Activated T-helper 1 cell treated with anti-CD3 and anti-CD28 coated beads, Interleukin-12 subunit alpha, Interleukin-12 subunit beta, Interleukin-2, Interleukin-4 antibody, amounts not matched to agents 30 ng/mL and 10 ng/mL and 1 ng/mL, durations not matched to agents 14 hours and 24 hours and 36 hours (primary cell): ENCODE measurements around the gene PCDHB2. TPM values are rescaled to one million over a fixed set of nuclear protein-coding genes. Genes with fewer than 3 reads are reported as not detected.
A peak's percentile ranks its signal among the peaks of the same experiment; 100 is the strongest.
"Not testable (repeated sequence)": the region's sequence is repeated elsewhere in the genome, so short reads cannot be mapped to it uniquely, and the experiment has no call there.

Source experiments
- DNase-seq: peaks from one replicate; pipeline ENCODE4 v3.0.0; 2021; ENCODE audit warnings: low spot score
- H3K27ac Mint-ChIP-seq: one replicate; pipeline ENCODE4 v1.8.0; 2021; ENCODE audit warnings: mild to moderate bottlenecking, mixed read lengths
- H3K27me3 Mint-ChIP-seq: one replicate; pipeline ENCODE4 v1.8.0; 2022; ENCODE audit warnings: mild to moderate bottlenecking, moderate library complexity, mixed read lengths; ENCODE audit not compliant: insufficient read depth
- H3K36me3 Mint-ChIP-seq: one replicate; pipeline ENCODE4 v1.8.0; 2021; ENCODE audit warnings: low read depth, mixed read lengths
- H3K4me1 Mint-ChIP-seq: one replicate; pipeline ENCODE4 v1.8.0; 2021; ENCODE audit warnings: low read depth, mixed read lengths
- H3K4me3 Mint-ChIP-seq: one replicate; pipeline ENCODE4 v1.8.0; 2021; ENCODE audit warnings: mild to moderate bottlenecking, moderate library complexity, mixed read lengths
- H3K9me3 Mint-ChIP-seq: one replicate; pipeline ENCODE4 v1.8.0; 2021; ENCODE audit warnings: mixed read lengths
- intact Hi-C: fragments of 100-400 bp; cut with micrococcal nuclease; formaldehyde crosslinking; loops from one replicate; pipeline ENCODE4 v1.15.1; 2024
- total RNA-seq: library from RNA; stranded (reverse); gene quantifications from 2 replicates; pipeline ENCODE4 v1.2.3, GENCODE V29; 2022

PCDHB2 gene
- total RNA-seq, 1 donor from 2014 or later = not detected

- intact Hi-C loops, H3K27ac Mint-ChIP-seq, H3K4me1 Mint-ChIP-seq, H3K4me3 Mint-ChIP-seq, DNase-seq, H3K27me3 Mint-ChIP-seq, H3K36me3 Mint-ChIP-seq: not testable (repeated sequence)
- peaks cover 25% of the 10 kb centered on the region for H3K9me3 Mint-ChIP-seq
Observed at GRCh38 chr5:141102471-141102870, 8.1 kb downstream of the PCDHB2 start.

GRCh38 chr5:141105350-141105749, 10.9 kb downstream of the PCDHB2 start:
- Mint-ChIP-seq H3K27me3 (no peaks in the 10 kb centered on the region), H3K36me3 (peaks cover 1% of the 10 kb centered on the region), H3K9me3 (peaks cover 24% of the 10 kb centered on the region), H3K4me1 (no peaks in the 10 kb centered on the region), H3K27ac (no peak overlapping the region), H3K4me3 (no peak overlapping the region)
- DNase-seq = no peak
- intact Hi-C loops = no loop called here

- H3K4me3 Mint-ChIP-seq = no peak overlapping the region
- intact Hi-C loops = no loop called here
- peaks cover 37% of the 10 kb centered on the region for H3K9me3 Mint-ChIP-seq
- no peak for DNase-seq
- H3K27ac Mint-ChIP-seq = no peak overlapping the region
- no peaks in the 10 kb centered on the region for H3K36me3 Mint-ChIP-seq
- no peaks in the 10 kb centered on the region for H3K4me1 Mint-ChIP-seq
- H3K27me3 Mint-ChIP-seq = no peaks in the 10 kb centered on the region
Observed at GRCh38 chr5:141119250-141119649, 24.8 kb downstream of the PCDHB2 start.

- no peak within 1 kb of the TSS for H3K27ac Mint-ChIP-seq
- no peaks in the 10 kb centered on the region for H3K27me3 Mint-ChIP-seq
- peaks cover 23% of the 10 kb centered on the region for H3K9me3 Mint-ChIP-seq
- DNase-seq = no peak
- no peaks in the 10 kb centered on the region for H3K4me1 Mint-ChIP-seq
- intact Hi-C loops = no loop called here
- H3K36me3 Mint-ChIP-seq = no peaks in the 10 kb centered on the region
- H3K4me3 Mint-ChIP-seq = no peak within 1 kb of the TSS
Observed at GRCh38 chr5:141121563-141121962, 27.1 kb downstream of the PCDHB2 start, which contains the start of gene PCDHB4. TSS of gene PCDHB4 (plus strand) at chr5:141121818. CDS start at chr5:141121999, 181 bp downstream.

- intact Hi-C loops = no loop called here
- no peak for DNase-seq
- H3K36me3 Mint-ChIP-seq = no peaks in the 10 kb centered on the region
- no peaks in the 10 kb centered on the region for H3K4me1 Mint-ChIP-seq
- no peak overlapping the region for H3K4me3 Mint-ChIP-seq
- peaks cover 19% of the 10 kb centered on the region for H3K9me3 Mint-ChIP-seq
- H3K27me3 Mint-ChIP-seq = no peaks in the 10 kb centered on the region
- H3K27ac Mint-ChIP-seq = no peak overlapping the region
Observed at GRCh38 chr5:141121985-141122384, 27.6 kb downstream of the PCDHB2 start.

GRCh38 chr5:141123396-141124135, 29.2 kb downstream of the PCDHB2 start:
- DNase-seq, intact Hi-C loops, H3K27me3 Mint-ChIP-seq, H3K4me1 Mint-ChIP-seq, H3K27ac Mint-ChIP-seq, H3K36me3 Mint-ChIP-seq, H3K4me3 Mint-ChIP-seq: not testable (repeated sequence)
- peaks cover 19% of the 10 kb centered on the region for H3K9me3 Mint-ChIP-seq

- H3K4me1 Mint-ChIP-seq = no peaks in the 10 kb centered on the region
- no peak overlapping the region for H3K27ac Mint-ChIP-seq
- intact Hi-C loops = no loop called here
- peaks cover 12% of the 10 kb centered on the region for H3K9me3 Mint-ChIP-seq
- H3K27me3 Mint-ChIP-seq = no peaks in the 10 kb centered on the region
- no peak overlapping the region for H3K4me3 Mint-ChIP-seq
- H3K36me3 Mint-ChIP-seq = no peaks in the 10 kb centered on the region
- DNase-seq = no peak
Observed at GRCh38 chr5:141127305-141127704, 32.9 kb downstream of the PCDHB2 start.

GRCh38 chr5:141135030-141135717, 40.8 kb downstream of the PCDHB2 start, which contains the start of gene PCDHB5:
TSS of gene PCDHB5 (plus strand) at chr5:141135206. CDS start at chr5:141135435, 229 bp downstream.
- Mint-ChIP-seq H3K36me3 (peaks cover 2% of the 10 kb centered on the region), H3K27me3 (no peaks in the 10 kb centered on the region), H3K4me1 (no peaks in the 10 kb centered on the region), H3K27ac (no peak within 1 kb of the TSS), H3K9me3 (peaks cover 32% of the 10 kb centered on the region), H3K4me3 (peak within 1 kb of the TSS; percentile 5)
- intact Hi-C loops = no loop called here
- DNase-seq = no peak

GRCh38 chr5:141135718-141136266, 41.4 kb downstream of the PCDHB2 start:
- no peaks in the 10 kb centered on the region for H3K27me3 Mint-ChIP-seq
- peaks cover 28% of the 10 kb centered on the region for H3K9me3 Mint-ChIP-seq
- H3K36me3 Mint-ChIP-seq = peaks cover 2% of the 10 kb centered on the region
- H3K27ac Mint-ChIP-seq = no peak overlapping the region
- intact Hi-C loops = no loop called here
- H3K4me1 Mint-ChIP-seq = no peaks in the 10 kb centered on the region
- no peak overlapping the region for H3K4me3 Mint-ChIP-seq
- no peak for DNase-seq

- H3K36me3 Mint-ChIP-seq, DNase-seq, H3K4me3 Mint-ChIP-seq, H3K27ac Mint-ChIP-seq, intact Hi-C loops, H3K4me1 Mint-ChIP-seq, H3K27me3 Mint-ChIP-seq: not testable (repeated sequence)
- peaks cover 28% of the 10 kb centered on the region for H3K9me3 Mint-ChIP-seq
Observed at GRCh38 chr5:141137346-141137745, 42.9 kb downstream of the PCDHB2 start.

Other genes with a start within 250 kb of the PCDHB2 start
- gene PCDHA9, start 246.2 kb upstream of the PCDHB2 start, total RNA-seq = not detected in 2 replicates
- not detected in 2 replicates for gene PCDHA10, start 238.7 kb upstream of the PCDHB2 start, total RNA-seq
- gene PCDHA11, start 225.7 kb upstream of the PCDHB2 start, total RNA-seq = not detected in 2 replicates
- not detected in 2 replicates for gene PCDHA12, start 219.3 kb upstream of the PCDHB2 start, total RNA-seq
- gene PCDHA13, start 212.5 kb upstream of the PCDHB2 start, total RNA-seq = not detected in 2 replicates
- not detected in 2 replicates for gene PCDHAC1, start 168.3 kb upstream of the PCDHB2 start, total RNA-seq
- gene PCDHAC2, start 128.1 kb upstream of the PCDHB2 start, total RNA-seq = not detected in 2 replicates
- gene PCDHB1, start 43.2 kb upstream of the PCDHB2 start, total RNA-seq = not detected in 2 replicates
- gene PCDHB3, start 5.9 kb downstream of the PCDHB2 start, total RNA-seq = not detected in 2 replicates
- gene PCDHB4, start 27.2 kb downstream of the PCDHB2 start, total RNA-seq = not detected in 2 replicates
- not detected in 2 replicates for gene PCDHB5, start 40.6 kb downstream of the PCDHB2 start, total RNA-seq
- gene PCDHB6, start 55.4 kb downstream of the PCDHB2 start, total RNA-seq = not detected in 2 replicates
- not detected in 2 replicates for gene PCDHB7, start 78.0 kb downstream of the PCDHB2 start, total RNA-seq
- gene PCDHB8, start 83.2 kb downstream of the PCDHB2 start, total RNA-seq = not detected in 2 replicates
- gene PCDHB16, start 87.8 kb downstream of the PCDHB2 start, total RNA-seq = not detected in 2 replicates
- not detected in 2 replicates for gene PCDHB9, start 92.5 kb downstream of the PCDHB2 start, total RNA-seq
- gene PCDHB10, start 97.7 kb downstream of the PCDHB2 start, total RNA-seq = not detected in 2 replicates
- gene PCDHB11, start 105.0 kb downstream of the PCDHB2 start, total RNA-seq = not detected in 2 replicates
- gene PCDHB12, start 114.1 kb downstream of the PCDHB2 start, total RNA-seq = not detected in 2 replicates
- not detected in 2 replicates for gene PCDHB13, start 119.3 kb downstream of the PCDHB2 start, total RNA-seq
- not detected in 2 replicates for gene PCDHB14, start 128.7 kb downstream of the PCDHB2 start, total RNA-seq
- gene PCDHB15, start 150.8 kb downstream of the PCDHB2 start, total RNA-seq = not detected in 2 replicates
- gene SLC25A2, start 209.4 kb downstream of the PCDHB2 start, total RNA-seq = 0.20 and 0.57 TPM in 2 replicates
- 71.6 and 73.7 TPM in 2 replicates for gene TAF7, start 226.2 kb downstream of the PCDHB2 start, total RNA-seq
- gene PCDHGA1, start 235.9 kb downstream of the PCDHB2 start, total RNA-seq = 0.10 TPM in 2 replicates
- 0.08 and 0.17 TPM in 2 replicates for gene PCDHGA2, start 244.1 kb downstream of the PCDHB2 start, total RNA-seq
- gene PCDHGA3, start 249.2 kb downstream of the PCDHB2 start, total RNA-seq = 0.10 TPM in 1 of 2 replicates, not detected in the other